H1 (cell line): ENCODE results near the gene RBM19.

Experiments used
- EZH2 ChIP-seq: fragments of 200-600 bp; sonication (generic); IDR thresholded peaks from 2 replicates; pipeline ENCODE4 v1.7.1; 2012; ENCODE audit warnings: low read depth, mild to moderate bottlenecking, moderate library complexity, low read length, inconsistent platforms; ENCODE audit not compliant: severe bottlenecking
- RAD21 ChIP-seq, 2 experiments: IDR thresholded peaks in 1 of 2; conservative IDR thresholded peaks in 1 of 2; 2 replicates each; pipeline ENCODE4 v1.6.1; 2011; ENCODE audit warnings: low read depth in 2 of 2, low read length in 2 of 2, improper control_type of control experiment in 1 of 2, inconsistent platforms in 1 of 2, mild to moderate bottlenecking in 1 of 2, moderate library complexity in 1 of 2

GRCh38 chr12:113831476-113831875, 134.6 kb downstream of the RBM19 start:
- TF ChIP-seq EZH2 (no peak), RAD21 (IDR thresholded peaks at IDR 0.05 in 1 of 2, conservative IDR thresholded peaks at IDR 0.05 in 1 of 2; ENCODE audit: low read depth in 2 of 2, low read length in 2 of 2) (no peak)
